Coronary artery (tissue), 2 donors: ENCODE results near the gene NEAT1.

Source experiments
- DNase-seq: peaks from one replicate; pipeline ENCODE4 v3.0.0-alpha.2; 2017; ENCODE audit warnings: low spot score
- H3K27ac ChIP-seq, 2 donors: fragments of 200-600 bp; sonication (generic); one replicate each; pipeline ENCODE4 v1.5.1; 2016 to 2019
- H3K4me3 ChIP-seq: fragments of 200-600 bp; sonication (generic); 2 replicates; pipeline ENCODE4 v1.5.1; 2016; ENCODE audit warnings: mild to moderate bottlenecking, moderate library complexity
- CTCF ChIP-seq: fragments of 200-600 bp; sonication (generic); IDR thresholded peaks from one replicate; pipeline ENCODE4 v1.5.1; 2019; ENCODE audit warnings: antibody characterized with exemption

NEAT1 gene

GRCh38 chr11:65486570-65487466 is 64.2 kb downstream of the NEAT1 start:
- TF ChIP-seq CTCF, result no peak
- peak overlapping the region; percentile 97 to 98 for H3K27ac ChIP-seq
- H3K4me3 ChIP-seq, result peak overlapping the region; percentile 41
- peak; percentile 79 for DNase-seq

GRCh38 chr11:65487467-65488272 is 65.1 kb downstream of the NEAT1 start:
- peak; percentile 100 for DNase-seq
- H3K27ac ChIP-seq, result peak overlapping the region; percentile 97 to 98
- no peak for TF ChIP-seq CTCF
- H3K4me3 ChIP-seq, result peak overlapping the region; percentile 42

GRCh38 chr11:65488273-65489034 is 65.9 kb downstream of the NEAT1 start:
- peak; percentile 89 for DNase-seq
- no peak for TF ChIP-seq CTCF
- H3K4me3 ChIP-seq, result peak overlapping the region; percentile 42
- peak overlapping the region; percentile 97 to 98 for H3K27ac ChIP-seq

DNA sequence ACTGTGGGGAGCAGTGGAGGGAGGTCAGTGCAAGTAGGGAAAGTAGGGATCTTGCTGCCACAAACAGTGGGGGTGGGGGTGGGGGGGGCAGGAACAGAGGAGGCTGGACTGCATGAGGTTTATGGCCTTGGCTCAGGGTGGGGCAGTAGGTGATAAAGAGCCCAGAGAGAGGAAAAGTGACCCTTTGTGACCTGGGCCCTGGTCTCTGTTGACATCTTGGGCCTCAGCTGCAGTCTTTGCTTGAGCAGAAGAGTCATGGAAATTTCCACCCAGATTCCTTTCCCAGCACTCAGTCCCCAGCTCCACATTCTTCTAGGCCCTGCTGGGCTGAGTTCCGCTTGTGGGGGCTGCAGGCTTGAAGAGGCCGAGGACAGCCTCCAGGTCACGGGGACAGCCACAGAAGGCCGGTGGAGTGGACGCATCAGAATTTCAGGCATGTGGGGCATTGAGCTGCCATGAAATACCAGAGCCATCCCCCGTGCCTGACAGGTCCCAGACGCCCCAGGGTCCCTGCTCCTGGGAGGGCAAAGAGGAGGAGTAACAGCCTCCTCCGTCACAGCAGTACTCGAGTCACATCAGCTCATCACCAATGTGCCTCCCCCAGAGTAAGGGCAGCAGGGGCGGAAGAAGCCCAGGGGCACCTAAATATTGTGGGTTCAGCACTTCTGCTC is 66.6 kb downstream of the NEAT1 start:
- Histone ChIP-seq H3K27ac (peak overlapping the region; percentile 97 to 98), H3K4me3 (peak overlapping the region; percentile 42)
- peak; percentile 98 for DNase-seq
- TF ChIP-seq CTCF, result no peak

DNA sequence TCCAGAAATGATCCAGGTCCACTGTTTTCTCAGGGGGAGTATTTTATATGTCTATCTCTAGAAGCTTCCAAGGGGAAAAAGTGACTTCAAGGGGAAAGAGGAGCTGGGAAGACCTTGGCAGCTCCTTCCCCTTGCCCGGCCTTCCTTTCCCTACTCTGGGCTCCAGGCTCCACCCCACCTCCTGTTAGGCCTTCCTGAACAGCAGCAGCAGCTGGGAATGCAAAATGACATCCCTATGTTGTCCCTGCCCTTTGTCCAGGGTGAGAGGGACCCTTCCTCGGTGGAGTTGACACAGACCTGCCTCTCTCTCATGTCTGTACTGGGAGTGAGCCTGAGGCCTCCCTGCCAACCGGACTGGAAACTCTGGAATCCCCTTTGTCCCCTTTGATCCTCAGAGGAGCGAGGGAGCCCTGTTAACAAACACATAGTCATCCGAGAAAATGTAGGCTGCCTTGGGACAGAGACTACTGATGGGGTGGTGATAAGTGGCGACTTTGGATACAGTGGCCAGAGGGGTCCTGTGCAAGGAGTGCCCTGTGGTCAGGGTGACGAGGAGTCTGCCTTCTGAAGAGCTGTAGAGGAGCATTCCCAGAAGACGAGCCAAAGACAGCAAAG is 67.2 kb downstream of the NEAT1 start:
- peak overlapping the region; percentile 97 to 98 for H3K27ac ChIP-seq
- H3K4me3 ChIP-seq, result peak overlapping the region; percentile 42
- no peak for TF ChIP-seq CTCF
- peak; percentile 83 for DNase-seq

GRCh38 chr11:65491163-65491465 is 68.5 kb downstream of the NEAT1 start:
- TF ChIP-seq CTCF, result no peak
- peak; percentile 76 for DNase-seq
- H3K27ac ChIP-seq, result peak overlapping the region; percentile 97 to 98
- H3K4me3 ChIP-seq, result peak overlapping the region; percentile 42
